KG1 (cell line): ENCODE results near the gene ANKRD29.
"Not testable (repeated sequence)": the region's sequence is repeated elsewhere in the genome, so short reads cannot be mapped to it uniquely, and the experiment has no call there.

Source experiments
- DNase-seq: peaks from one replicate; lab custom pipeline; 2025; lab: John Stamatoyannopoulos, UW

Gene ANKRD29

DNA sequence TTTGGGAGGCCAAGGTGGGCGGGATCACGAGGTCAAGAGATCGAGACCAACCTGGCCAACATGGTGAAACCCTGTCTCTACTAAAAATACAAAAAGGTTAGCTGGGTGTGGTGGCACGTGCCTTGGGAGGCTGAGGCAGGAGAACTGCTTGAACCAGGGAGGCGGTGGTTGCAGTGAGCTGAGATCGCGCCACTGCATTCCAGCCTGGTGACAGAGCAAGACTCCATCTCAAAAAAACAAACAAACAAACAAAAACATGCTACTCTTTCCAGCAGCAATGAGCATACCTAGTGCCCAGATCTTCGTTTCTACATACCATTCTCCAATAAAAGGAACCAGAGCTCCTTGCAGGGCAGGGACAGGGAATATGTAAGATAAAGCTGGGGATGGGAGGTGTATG is 105.2 kb downstream of the ANKRD29 start:
- DNase-seq = not testable (repeated sequence)

DNA sequence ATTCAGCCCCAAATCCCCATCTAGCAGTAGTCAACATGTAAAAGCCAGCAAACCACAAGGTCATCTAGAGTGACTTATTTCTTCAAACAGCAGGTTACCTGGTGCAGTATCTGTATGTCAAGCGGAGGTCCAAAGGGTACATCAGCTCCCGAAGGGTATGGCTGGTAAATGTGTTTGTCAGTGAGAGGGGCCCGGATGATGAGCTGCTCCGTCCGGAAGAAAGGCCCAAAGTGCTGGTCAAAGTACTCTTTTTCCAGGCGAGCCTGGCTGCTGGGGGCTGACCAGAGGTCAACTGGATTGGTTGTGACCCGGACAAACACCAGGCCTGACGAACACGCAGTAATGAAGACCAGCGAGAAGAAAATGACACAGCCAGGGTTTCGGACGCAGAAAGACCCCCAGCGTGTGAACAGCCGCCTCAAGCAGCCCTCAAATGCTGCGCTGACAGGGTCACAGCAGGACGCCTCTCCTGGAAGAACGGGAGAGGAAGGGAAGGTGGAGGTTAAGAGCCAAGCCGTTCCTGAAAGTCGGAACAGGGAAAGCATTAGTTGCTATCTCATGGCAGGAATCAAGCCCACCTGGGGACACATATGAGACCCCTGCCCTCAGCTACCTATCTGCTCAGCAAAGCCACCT is 106.4 kb downstream of the ANKRD29 start:
- no peak for DNase-seq

DNA sequence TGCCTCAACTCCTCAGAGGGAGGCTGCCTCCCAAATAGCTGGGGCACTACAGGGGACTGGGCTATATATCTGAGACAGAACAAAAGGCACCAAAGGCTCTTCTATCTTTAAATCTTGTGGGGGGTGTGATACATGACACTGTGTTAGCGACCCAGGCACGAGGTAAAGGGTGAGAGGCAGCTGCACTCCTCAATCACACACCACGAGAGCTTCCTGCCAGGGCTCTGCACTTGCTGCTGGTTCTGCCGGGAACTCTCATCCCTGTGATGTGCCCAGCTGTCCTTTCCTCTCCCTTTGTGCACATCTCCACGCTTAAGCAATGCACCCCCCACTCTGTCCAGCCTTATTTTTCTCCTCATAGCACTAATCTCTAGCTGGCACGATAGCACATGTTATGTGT is 108.8 kb downstream of the ANKRD29 start:
- DNase-seq = no peak

DNA sequence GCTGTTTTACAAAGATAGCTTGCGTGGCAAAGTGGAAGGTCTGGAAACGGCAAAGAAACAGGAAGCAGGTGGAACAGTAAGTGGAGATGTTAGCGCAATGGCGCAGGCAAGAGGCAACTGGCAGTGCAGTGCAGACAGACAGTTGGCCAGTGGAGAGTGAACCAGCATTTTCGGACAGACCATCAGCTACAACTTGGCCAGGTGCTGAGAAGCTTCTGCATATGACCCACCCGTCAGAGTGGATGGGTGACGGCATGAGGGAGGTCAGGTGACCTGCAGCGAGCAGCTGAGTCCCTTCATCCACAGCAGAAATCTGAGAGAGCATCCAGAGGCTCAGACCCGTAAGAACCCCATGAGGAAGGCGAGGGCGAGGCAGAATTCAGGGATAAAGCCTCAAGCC is 110.2 kb downstream of the ANKRD29 start:
- DNase-seq = no peak

DNA sequence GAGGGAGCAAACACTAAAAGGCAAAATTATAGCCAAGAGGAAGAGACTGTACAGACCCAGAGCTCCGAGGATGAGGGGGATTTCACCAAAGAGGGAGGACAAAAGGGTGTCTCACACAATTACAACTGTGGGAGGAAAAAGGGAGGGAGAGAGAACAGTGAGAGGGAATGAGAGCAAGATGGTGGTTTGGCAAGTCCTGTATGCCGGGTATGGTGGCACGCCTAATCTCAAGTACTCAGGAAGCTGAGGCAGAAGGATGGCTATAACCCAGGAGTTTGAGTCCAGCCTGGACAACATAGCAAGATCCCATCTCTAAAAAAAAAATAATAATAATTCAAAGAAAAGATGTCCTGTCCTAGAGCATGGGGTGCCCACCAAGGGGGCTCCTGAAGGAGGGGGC is 110.7 kb downstream of the ANKRD29 start:
- DNase-seq = no peak

DNA sequence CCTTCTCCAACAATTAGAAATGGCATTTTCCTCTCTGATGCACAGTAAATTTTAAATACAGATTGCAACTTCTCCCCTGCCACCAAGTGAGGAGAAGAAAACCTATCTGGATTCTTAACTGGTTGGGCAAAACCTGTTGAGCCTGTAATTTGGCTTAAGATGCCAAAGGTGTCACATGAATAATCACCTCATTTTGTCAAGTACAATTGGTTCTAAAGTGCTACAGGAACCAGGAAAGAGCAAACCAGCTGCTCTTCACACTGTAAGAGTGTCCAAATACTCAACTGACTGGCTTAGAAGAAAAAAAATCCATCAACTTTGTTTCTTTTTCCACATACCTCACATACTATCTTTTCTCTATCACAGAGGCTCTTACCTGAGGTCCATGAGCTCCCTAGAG is 111.8 kb downstream of the ANKRD29 start:
- DNase-seq = no peak
